Measurements from ENCODE around the gene PDZD7.
A peak's percentile ranks its signal among the peaks of the same experiment; 100 is the strongest.

The PDZD7 gene

GRCh38 chr10:101011517-101012423 lies 19.2 kb downstream of the PDZD7 start:
- in situ Hi-C loops (cut with HindIII; ENCODE audit: low sequenced_read_pairs), result no loop called here
- peak; percentile 59 for TF ChIP-seq CTCF (IDR thresholded peaks at IDR 0.05; ENCODE audit: low read depth, low read length)
- DNase-seq (ENCODE audit: low read depth, low spot score), result no peak

GRCh38 chr10:101010329-101010728 lies 20.6 kb downstream of the PDZD7 start:
- DNase-seq (ENCODE audit: low read depth, low spot score), result no peak
- no peak for TF ChIP-seq CTCF (IDR thresholded peaks at IDR 0.05; ENCODE audit: low read depth, low read length)
- H3K4me3 ChIP-seq (ENCODE audit: low read depth, low read length), result no peak overlapping the region
- in situ Hi-C loops (cut with HindIII; ENCODE audit: low sequenced_read_pairs), result no loop called here

More at GRCh38 chr10:101011517-101012423, 19.2 kb downstream of the PDZD7 start:
- no peak overlapping the region for H3K4me3 ChIP-seq (ENCODE audit: low read depth, low read length)

- no peak for TF ChIP-seq CTCF (IDR thresholded peaks at IDR 0.05; ENCODE audit: low read depth, low read length)
- no peak overlapping the region for H3K4me3 ChIP-seq (ENCODE audit: low read depth, low read length)
- in situ Hi-C loops (cut with HindIII; ENCODE audit: low sequenced_read_pairs), result no loop called here
- DNase-seq (ENCODE audit: low read depth, low spot score), result no peak
Observed at GRCh38 chr10:101008823-101009423, 22.0 kb downstream of the PDZD7 start.

GRCh38 chr10:101007915-101008822 lies 22.8 kb downstream of the PDZD7 start:
- TF ChIP-seq CTCF (IDR thresholded peaks at IDR 0.05; ENCODE audit: low read depth, low read length), result no peak
- in situ Hi-C loops (cut with HindIII; ENCODE audit: low sequenced_read_pairs), result no loop called here
- no peak overlapping the region for H3K4me3 ChIP-seq (ENCODE audit: low read depth, low read length)
- DNase-seq (ENCODE audit: low read depth, low spot score), result no peak

GRCh38 chr10:101007099-101007711 lies 23.7 kb downstream of the PDZD7 start:
- no peak for DNase-seq (ENCODE audit: low read depth, low spot score)
- H3K4me3 ChIP-seq (ENCODE audit: low read depth, low read length), result no peak overlapping the region
- in situ Hi-C loops (cut with HindIII; ENCODE audit: low sequenced_read_pairs), result no loop called here
- no peak for TF ChIP-seq CTCF (IDR thresholded peaks at IDR 0.05; ENCODE audit: low read depth, low read length)

GRCh38 chr10:101006593-101007098 lies 24.3 kb downstream of the PDZD7 start:
- DNase-seq (ENCODE audit: low read depth, low spot score), result no peak
- TF ChIP-seq CTCF (IDR thresholded peaks at IDR 0.05; ENCODE audit: low read depth, low read length), result no peak
- H3K4me3 ChIP-seq (ENCODE audit: low read depth, low read length), result no peak overlapping the region
- in situ Hi-C loops (cut with HindIII; ENCODE audit: low sequenced_read_pairs), result no loop called here

All from astrocyte of the spinal cord (primary cell).